ENCODE measurements around the gene APH1B.

DNA sequence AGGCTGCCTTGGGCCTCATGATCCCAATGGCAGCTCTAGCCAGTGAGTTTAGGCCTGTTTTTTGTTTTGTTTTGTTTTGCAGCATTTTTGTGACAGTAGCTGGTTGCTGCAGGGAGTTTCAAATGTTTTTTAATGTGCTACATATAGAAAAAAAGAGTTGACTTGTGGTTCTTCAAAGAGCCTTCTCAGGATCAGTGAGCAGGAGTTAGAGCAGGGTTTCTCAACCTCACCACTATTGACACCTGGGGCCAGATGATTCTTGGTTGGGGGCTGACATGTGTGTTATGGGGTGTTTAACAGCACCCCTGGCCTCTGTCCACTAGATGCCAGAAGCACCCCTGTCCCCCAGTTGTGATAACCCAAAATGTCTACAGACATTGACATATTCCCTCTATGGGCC lies 17.9 kb downstream of the APH1B start:
- TF ChIP-seq, protein P1, sequence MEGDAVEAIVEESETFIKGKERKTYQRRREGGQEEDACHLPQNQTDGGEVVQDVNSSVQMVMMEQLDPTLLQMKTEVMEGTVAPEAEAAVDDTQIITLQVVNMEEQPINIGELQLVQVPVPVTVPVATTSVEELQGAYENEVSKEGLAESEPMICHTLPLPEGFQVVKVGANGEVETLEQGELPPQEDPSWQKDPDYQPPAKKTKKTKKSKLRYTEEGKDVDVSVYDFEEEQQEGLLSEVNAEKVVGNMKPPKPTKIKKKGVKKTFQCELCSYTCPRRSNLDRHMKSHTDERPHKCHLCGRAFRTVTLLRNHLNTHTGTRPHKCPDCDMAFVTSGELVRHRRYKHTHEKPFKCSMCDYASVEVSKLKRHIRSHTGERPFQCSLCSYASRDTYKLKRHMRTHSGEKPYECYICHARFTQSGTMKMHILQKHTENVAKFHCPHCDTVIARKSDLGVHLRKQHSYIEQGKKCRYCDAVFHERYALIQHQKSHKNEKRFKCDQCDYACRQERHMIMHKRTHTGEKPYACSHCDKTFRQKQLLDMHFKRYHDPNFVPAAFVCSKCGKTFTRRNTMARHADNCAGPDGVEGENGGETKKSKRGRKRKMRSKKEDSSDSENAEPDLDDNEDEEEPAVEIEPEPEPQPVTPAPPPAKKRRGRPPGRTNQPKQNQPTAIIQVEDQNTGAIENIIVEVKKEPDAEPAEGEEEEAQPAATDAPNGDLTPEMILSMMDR (IDR thresholded peaks at IDR 0.05): no peak
- no peak for TF ChIP-seq POLR2AphosphoS5 (IDR thresholded peaks at IDR 0.05)
- no peak for TF ChIP-seq POLR2A (IDR thresholded peaks at IDR 0.05)
- TF ChIP-seq EP300 (IDR thresholded peaks at IDR 0.05): no peak

Data from gastroesophageal sphincter (tissue), 3 donors.